IMR-90 (cell line): ENCODE measurements around the gene SYTL1. TPM values are rescaled to one million over a fixed set of nuclear protein-coding genes. Genes with fewer than 3 reads are reported as not detected.

Source experiments
- ATAC-seq: fragments of 200-7000 bp; cut with Tn5 transposase; 2 replicates; pipeline ENCODE4 v1.9.1; 2020; ENCODE audit warnings: low read depth, mild to moderate bottlenecking, moderate library complexity
- BruUV-seq: library from RNA; stranded (reverse); fragments of 400-500 nt; replicated peaks from 2 replicates; lab custom pipeline; 2021; lab: Mats Ljungman, UMichigan
- CTCF ChIA-PET: fragments of 300-600 bp; formaldehyde crosslinking; extraction: SDS; loops from one replicate; lab custom pipeline; 2021; ENCODE audit warnings: antibody characterized with exemption; lab: Yijun Ruan, JAX
- POLR2A ChIA-PET: fragments of 300-600 bp; sonication (Branson Sonifier 250); formaldehyde crosslinking; loops from one replicate; lab custom pipeline; 2022; ENCODE audit warnings: antibody characterized with exemption; ENCODE audit not compliant: unreplicated experiment; lab: Charles Lee
- DNase-seq: peaks from one replicate; pipeline ENCODE4 v3.0.0; 2013
- H2AFZ ChIP-seq: replicated peaks from 2 replicates; pipeline ENCODE3; 2013; ENCODE audit warnings: low read length, mild to moderate bottlenecking; ENCODE audit not compliant: poor library complexity
- H2AK5ac ChIP-seq: 2 replicates; pipeline ENCODE4 v1.6.1; 2013; ENCODE audit warnings: low read depth, low read length, inconsistent platforms
- H2AK9ac ChIP-seq: replicated peaks from 2 replicates; pipeline ENCODE3; 2013; ENCODE audit warnings: mild to moderate bottlenecking, low read depth, low read length, moderate library complexity; ENCODE audit not compliant: poor library complexity
- H2BK120ac ChIP-seq: 2 replicates; pipeline ENCODE4 v1.6.1; 2013; ENCODE audit warnings: low read depth, low read length, inconsistent platforms
- H2BK15ac ChIP-seq: 3 replicates; pipeline ENCODE4 v1.6.1; 2013; ENCODE audit warnings: low read depth, low read length, inconsistent platforms
- H2BK20ac ChIP-seq: 2 replicates; pipeline ENCODE4 v1.6.1; 2013; ENCODE audit warnings: low read depth, mild to moderate bottlenecking, inconsistent platforms, low read length, moderate library complexity
- H2BK5ac ChIP-seq: 2 replicates; pipeline ENCODE4 v1.6.1; 2013; ENCODE audit warnings: mild to moderate bottlenecking, low read depth, low read length, inconsistent platforms; ENCODE audit not compliant: poor library complexity, severe bottlenecking
- H3K14ac ChIP-seq: replicated peaks from 2 replicates; pipeline ENCODE4 v1.6.1; 2013; ENCODE audit warnings: low read depth, low read length, inconsistent platforms
- H3K18ac ChIP-seq: 2 replicates; pipeline ENCODE4 v1.6.1; 2013; ENCODE audit warnings: low read depth, low read length, control low read depth
- H3K23ac ChIP-seq: 2 replicates; pipeline ENCODE4 v1.6.1; 2013; ENCODE audit warnings: low read depth, low read length, inconsistent platforms
- H3K27ac ChIP-seq: 2 replicates; pipeline ENCODE4 v1.5.1; 2013; ENCODE audit warnings: mild to moderate bottlenecking, control low read depth, low read length; ENCODE audit not compliant: insufficient read depth
- H3K27me3 ChIP-seq: 2 replicates; pipeline ENCODE4 v1.6.1; 2013; ENCODE audit warnings: low read length; ENCODE audit not compliant: control insufficient read depth, insufficient read depth
- H3K36me3 ChIP-seq: 2 replicates; pipeline ENCODE4 v1.6.1; 2013; ENCODE audit warnings: low read length, mixed read lengths; ENCODE audit not compliant: control insufficient read depth, insufficient read depth
- H3K4ac ChIP-seq: 2 replicates; pipeline ENCODE4 v1.6.1; 2013; ENCODE audit warnings: low read depth, low read length, inconsistent platforms
- H3K4me1 ChIP-seq: 2 replicates; pipeline ENCODE4 v1.6.1; 2013; ENCODE audit warnings: low read length, mixed read lengths; ENCODE audit not compliant: control insufficient read depth, insufficient read depth
- H3K4me2 ChIP-seq: 2 replicates; pipeline ENCODE4 v1.6.1; 2013; ENCODE audit warnings: low read depth, mild to moderate bottlenecking, control low read depth, low read length, moderate library complexity
- H3K4me3 ChIP-seq: 2 replicates; pipeline ENCODE4 v1.5.1; 2013; ENCODE audit warnings: low read depth, mild to moderate bottlenecking, control low read depth, low read length, moderate library complexity; ENCODE audit not compliant: insufficient read depth
- H3K56ac ChIP-seq: 2 replicates; pipeline ENCODE4 v1.6.1; 2013; ENCODE audit warnings: low read length, inconsistent platforms; ENCODE audit not compliant: insufficient read depth; ENCODE audit errors: extremely low read depth
- H3K79me1 ChIP-seq, 2 experiments: 2 replicates each; pipeline ENCODE4 v1.6.1; 2013; ENCODE audit warnings: low read length in 2 of 2, inconsistent platforms in 1 of 2, low read depth in 1 of 2
- H3K9ac ChIP-seq: 2 replicates; pipeline ENCODE4 v1.6.1; 2013; ENCODE audit warnings: low read depth, low read length, control low read depth
- H3K9me1 ChIP-seq: 2 replicates; pipeline ENCODE4 v1.6.1; 2013; ENCODE audit warnings: low read length, inconsistent platforms; ENCODE audit not compliant: insufficient read depth
- H3K9me3 ChIP-seq: 2 replicates; pipeline ENCODE4 v1.6.1; 2013; ENCODE audit warnings: low read length; ENCODE audit not compliant: control insufficient read depth, insufficient read depth
- H4K20me1 ChIP-seq: 2 replicates; pipeline ENCODE4 v1.6.1; 2013; ENCODE audit warnings: low read length, inconsistent platforms; ENCODE audit not compliant: insufficient read depth
- H4K5ac ChIP-seq: 2 replicates; pipeline ENCODE4 v1.6.1; 2013; ENCODE audit warnings: mild to moderate bottlenecking, low read depth, low read length, control low read depth
- H4K8ac ChIP-seq, 2 experiments: 2 replicates each; pipeline ENCODE4 v1.6.1; 2013; ENCODE audit warnings: low read depth in 2 of 2, low read length in 2 of 2, control low read depth in 1 of 2, inconsistent platforms in 1 of 2
- H4K91ac ChIP-seq: 2 replicates; pipeline ENCODE4 v1.6.1; 2013; ENCODE audit warnings: low read depth, low read length, inconsistent platforms; ENCODE audit not compliant: insufficient read depth
- MXI1 ChIP-seq: IDR thresholded peaks from 2 replicates; pipeline ENCODE4 v1.6.1; 2012; ENCODE audit warnings: low read depth, mild to moderate bottlenecking, low read length, moderate library complexity, borderline replicate concordance
- NFE2L2 ChIP-seq: fragments of 150-350 bp; IDR thresholded peaks from 2 replicates; pipeline ENCODE4 v1.6.1; 2016; ENCODE audit warnings: low read depth, mild to moderate bottlenecking, low read length
- RCOR1 ChIP-seq: IDR thresholded peaks from 2 replicates; pipeline ENCODE4 v1.6.1; 2012; ENCODE audit warnings: mild to moderate bottlenecking, low read length, improper control_type of control experiment; ENCODE audit not compliant: insufficient replicate concordance
- RFX5 ChIP-seq: IDR thresholded peaks from 2 replicates; pipeline ENCODE4 v1.8.0; 2012; ENCODE audit warnings: low read depth, mild to moderate bottlenecking, low read length, moderate library complexity
- WGBS, 2 experiments: methylation state at CpG; one replicate each; pipeline versions ENCODE4 v1.1.5 to v1.1.7; 2013; ENCODE audit warnings: missing lambda C conversion rate in 2 of 2; ENCODE audit not compliant: insufficient read length in 1 of 2; ENCODE audit errors: extremely low coverage in 2 of 2; 5-methylcytosine and 5-hydroxymethylcytosine counted together
- dilution Hi-C: fragments of 300-500 bp; cut with HindIII; formaldehyde crosslinking; loops from one replicate; pipeline ENCODE4 v1.14.3; 2018; ENCODE audit warnings: low sequenced_read_pairs; ENCODE audit not compliant: unreplicated experiment
- in situ Hi-C: fragments of 300-500 bp; cut with MboI; formaldehyde crosslinking; loops from 3 replicates; pipeline ENCODE4 v1.14.3; 2019; ENCODE audit warnings: low sequenced_read_pairs, inconsistent platforms, mixed read lengths
- intact Hi-C: fragments of 100-400 bp; cut with micrococcal nuclease; formaldehyde crosslinking; loops from 2 replicates; pipeline ENCODE4 v1.10.0; 2022
- polyA plus RNA-seq, 3 experiments: library from polyadenylated mRNA; depleted of rRNA; stranded (reverse); fragments of >200 nt; gene quantifications; 2 replicates each; pipeline ENCODE4 v1.2.3, GENCODE V29; 2012; ENCODE audit warnings: low replicate concordance in 1 of 3
- total RNA-seq: library from RNA; depleted of rRNA; stranded (reverse); fragments of >200 nt; gene quantifications from 2 replicates; pipeline ENCODE4 v1.2.3, GENCODE V29; 2012

SYTL1 gene
- total and polyA plus RNA-seq, 2 of the 4 experiments (the other 2 are of a cell fraction): 0.18 to 1.0 TPM

GRCh38 chr1:27360159-27361043 lies 18.6 kb downstream of the SYTL1 start:
- H2BK15ac ChIP-seq: no peak overlapping the region
- H3K36me3 ChIP-seq: peaks cover 52% of the 10 kb centered on the region
- no peak overlapping the region for H3K14ac ChIP-seq
- H3K4me1 ChIP-seq: peaks cover 7% of the 10 kb centered on the region; the same call in 1 of the 2 replicates
- no peak for TF ChIP-seq MXI1
- TF ChIP-seq NFE2L2: no peak
- TF ChIP-seq RCOR1: no peak
- TF ChIP-seq RFX5: no peak
- H3K4me2 ChIP-seq: no peak overlapping the region
- no peak overlapping the region; the same call in 1 of the 2 replicates for H2BK20ac ChIP-seq
- H4K91ac ChIP-seq: no peak overlapping the region
- peaks cover 12% of the 10 kb centered on the region for H3K9me1 ChIP-seq
- intact Hi-C loops (no loop called here), dilution Hi-C loops (no loop called here), in situ Hi-C loops (no loop called here)
- H3K56ac ChIP-seq: no peak overlapping the region
- H3K79me1 ChIP-seq: peaks cover 6 to 13% of the 10 kb centered on the region in 2 experiments; a peak in 3 of 4 replicates
- DNase-seq (no peak), ATAC-seq (no peak)
- H4K8ac ChIP-seq: no peak overlapping the region
- BruUV-seq: no TSS peak
- no peak overlapping the region for H4K5ac ChIP-seq
- H3K23ac ChIP-seq: no peak overlapping the region
- no peaks in the 10 kb centered on the region for H3K27me3 ChIP-seq
- H2AK9ac ChIP-seq: peak overlapping the region; percentile 26
- ChIA-PET CTCF (no interaction called here), POLR2A (no interaction called here)
- no peak overlapping the region for H2AFZ ChIP-seq
- no peak overlapping the region for H3K18ac ChIP-seq
- H3K27ac ChIP-seq: no peak overlapping the region
- no peak overlapping the region; the same call in 1 of the 2 replicates for H2AK5ac ChIP-seq
- H2BK120ac ChIP-seq: no peak overlapping the region
- no peak overlapping the region for H3K4me3 ChIP-seq
- no peak overlapping the region for H2BK5ac ChIP-seq
- H4K20me1 ChIP-seq: no peaks in the 10 kb centered on the region
- WGBS, 2 experiments: 50% methylated on average over 32 of the region's 71 CpGs; no CpG with 5 or more reads in 1 of the 2 experiments
- no peak overlapping the region for H3K4ac ChIP-seq
- no peaks in the 10 kb centered on the region for H3K9me3 ChIP-seq
- H3K9ac ChIP-seq: no peak overlapping the region
